Suprapubic skin (tissue), 4 donors: ENCODE data around the gene C20orf204.

Source experiments
- CTCF ChIP-seq, 2 donors: fragments of 200-600 bp in 1 of 2; fragments of 450-650 bp in 1 of 2; sonication (generic) in 1 of 2; IDR thresholded peaks; one replicate each; pipeline ENCODE4 v1.5.1; 2016 to 2019; ENCODE audit warnings: antibody characterized with exemption in 2 of 2, mild to moderate bottlenecking in 1 of 2, moderate library complexity in 1 of 2
- EP300 ChIP-seq: sonication (generic); formaldehyde crosslinking; IDR thresholded peaks from one replicate; pipeline ENCODE4 v1.6.1; 2017; ENCODE audit warnings: antibody characterized with exemption
- POLR2A ChIP-seq, 2 donors: fragments of 450-650 bp; IDR thresholded peaks; one replicate each; pipeline ENCODE4 v1.6.1; 2017; ENCODE audit warnings: antibody characterized with exemption in 2 of 2, mild to moderate bottlenecking in 2 of 2, moderate library complexity in 2 of 2
- POLR2AphosphoS5 ChIP-seq, 3 donors: sonication (generic); formaldehyde crosslinking; IDR thresholded peaks; one replicate each; pipeline ENCODE4 v1.6.1; 2017; ENCODE audit warnings: antibody characterized with exemption in 3 of 3

- TF ChIP-seq CTCF (IDR thresholded peaks at IDR 0.05), result no peak
- TF ChIP-seq POLR2AphosphoS5 (IDR thresholded peaks at IDR 0.05), result no peak
- no peak for TF ChIP-seq EP300
- TF ChIP-seq POLR2A (IDR thresholded peaks at IDR 0.05), result no peak
Measured at GRCh38 chr20:64035933-64036345, at the start of gene C20orf204.
